Activated CD8-positive, alpha-beta memory T cell treated with anti-CD3 and anti-CD28 coated beads, Interleukin-2, amount 10 ng/mL, durations not matched to agents 7 days and 5 days (primary cell): ENCODE results near the gene KCNQ5. TPM values are rescaled to one million over a fixed set of nuclear protein-coding genes. Genes with fewer than 3 reads are reported as not detected.
"Not testable (repeated sequence)": the region's sequence is repeated elsewhere in the genome, so short reads cannot be mapped to it uniquely, and the experiment has no call there.

Experiments used
- ATAC-seq: fragments of 150-1000 bp; cut with Tn5 transposase; one replicate; pipeline ENCODE4 v1.10.0; 2021; ENCODE audit warnings: moderate library complexity
- CTCF ChIA-PET: fragments of 350-600 bp; sonication (Branson Sonifier 250); formaldehyde crosslinking; loops from one replicate; lab custom pipeline; 2021; ENCODE audit warnings: antibody characterized with exemption; lab: Charles Lee
- DNase-seq: peaks from one replicate; pipeline ENCODE4 v3.0.0-alpha.2; 2020
- H3K27ac Mint-ChIP-seq: one replicate; pipeline ENCODE4 v1.8.0; 2021; ENCODE audit warnings: mild to moderate bottlenecking, mixed read lengths
- H3K27me3 Mint-ChIP-seq: one replicate; pipeline ENCODE4 v1.8.0; 2021; ENCODE audit warnings: mixed read lengths
- H3K36me3 Mint-ChIP-seq: one replicate; pipeline ENCODE4 v1.8.0; 2021; ENCODE audit warnings: mild to moderate bottlenecking, mixed read lengths
- H3K4me1 Mint-ChIP-seq: one replicate; pipeline ENCODE4 v1.8.0; 2021; ENCODE audit warnings: mixed read lengths
- H3K4me3 Mint-ChIP-seq: one replicate; pipeline ENCODE4 v1.8.0; 2021; ENCODE audit warnings: mild to moderate bottlenecking, moderate library complexity, mixed read lengths
- H3K9me3 Mint-ChIP-seq: one replicate; pipeline ENCODE4 v1.8.0; 2022; ENCODE audit warnings: low read depth, mixed read lengths
- total RNA-seq, 2 experiments: library from RNA; stranded (reverse); gene quantifications; one replicate each; pipeline ENCODE4 v1.2.3, GENCODE V29; 2021

KCNQ5 gene
- total RNA-seq = 1 to 10 TPM; 7.2 to 7.8 TPM

DNA sequence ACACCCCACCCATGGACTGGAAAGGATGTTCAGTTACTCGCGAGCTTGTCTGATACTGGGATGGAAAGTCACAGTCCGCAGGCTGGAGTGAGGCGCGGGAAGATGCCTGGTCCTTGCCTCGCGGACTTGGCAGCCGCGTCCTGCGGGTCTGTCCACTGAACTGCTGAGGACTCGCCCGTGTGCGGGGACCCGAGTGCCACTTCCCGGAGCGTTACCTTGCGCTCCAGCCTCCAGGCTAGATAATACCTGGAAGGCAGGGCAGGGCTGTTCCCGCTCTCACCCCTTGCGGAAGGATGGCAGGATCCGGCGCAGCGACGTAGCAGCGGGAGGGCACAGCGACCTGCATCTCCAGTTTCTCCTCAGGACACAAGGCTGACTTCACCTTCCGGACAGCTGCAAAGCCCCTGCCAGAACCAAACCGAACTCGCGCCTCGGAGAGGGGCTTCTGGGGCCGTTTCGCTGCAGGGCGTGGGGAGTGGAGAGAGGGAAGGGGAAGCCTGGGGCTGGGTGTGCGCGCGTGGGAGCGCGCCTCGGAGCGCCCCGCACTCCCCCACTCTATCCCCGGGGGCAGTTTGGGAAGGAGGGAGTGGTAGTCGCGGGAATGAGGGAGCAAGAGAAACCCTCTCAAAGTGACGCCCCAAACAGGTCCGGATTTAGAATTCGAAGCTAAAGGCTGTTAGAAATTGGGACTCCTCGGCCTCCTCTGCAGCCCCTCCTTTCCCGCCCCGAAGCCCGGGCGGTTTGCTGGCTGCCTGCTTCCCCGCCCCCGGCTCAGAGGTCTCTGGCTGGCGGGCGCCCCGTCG, at the start of gene KCNQ5:
TSS of gene KCNQ5 (plus strand) at position 774 of the 803 bp plus-strand sequence.
- Mint-ChIP-seq H3K27me3 (peaks cover 29% of the 10 kb centered on the region), H3K9me3 (no peaks in the 10 kb centered on the region), H3K4me3 (peak within 1 kb of the TSS; percentile 82), H3K36me3 (peaks cover 5% of the 10 kb centered on the region), H3K27ac (peak within 1 kb of the TSS; percentile 88), H3K4me1 (peaks cover 55% of the 10 kb centered on the region)
- DNase-seq (peak; percentile 46), ATAC-seq (peak; percentile 7)
- CTCF ChIA-PET = interaction anchor here (1.3 to 5.9 kb wide), 7 partner anchors 131 to 1031 kb away, joined by 3 to 64 read pairs (median 3); no protein-coding TSS in a partner anchor

DNA sequence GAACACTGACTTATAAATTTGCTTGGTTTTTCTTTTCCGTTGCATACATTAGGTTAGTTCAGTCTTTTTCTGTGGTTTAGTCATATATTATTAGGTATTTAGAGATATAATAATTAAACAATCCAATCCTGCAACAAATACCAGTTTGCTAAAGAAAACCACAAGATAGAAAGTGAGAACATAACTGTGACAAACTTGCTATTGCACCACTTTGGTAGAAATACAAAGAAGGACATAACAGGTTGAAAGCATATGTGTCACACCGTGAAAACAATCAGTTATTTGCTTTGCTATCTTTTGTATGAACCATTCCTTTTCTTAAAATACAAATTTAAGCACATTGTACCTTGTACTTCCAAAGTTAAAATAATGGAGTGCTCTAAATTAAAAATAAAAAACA, 42.0 kb upstream of the KCNQ5 start:
- Mint-ChIP-seq H3K9me3 (no peaks in the 10 kb centered on the region), H3K36me3 (no peaks in the 10 kb centered on the region), H3K4me3 (no peak overlapping the region), H3K4me1 (peaks cover 2% of the 10 kb centered on the region), H3K27ac (no peak overlapping the region), H3K27me3 (peaks cover 3% of the 10 kb centered on the region)
- ATAC-seq (no peak), DNase-seq (no peak)
- CTCF ChIA-PET = interaction anchor here (1.3 kb wide), 2 partner anchors 13 to 550 kb away, joined by 4 read pairs; no protein-coding TSS in a partner anchor

DNA sequence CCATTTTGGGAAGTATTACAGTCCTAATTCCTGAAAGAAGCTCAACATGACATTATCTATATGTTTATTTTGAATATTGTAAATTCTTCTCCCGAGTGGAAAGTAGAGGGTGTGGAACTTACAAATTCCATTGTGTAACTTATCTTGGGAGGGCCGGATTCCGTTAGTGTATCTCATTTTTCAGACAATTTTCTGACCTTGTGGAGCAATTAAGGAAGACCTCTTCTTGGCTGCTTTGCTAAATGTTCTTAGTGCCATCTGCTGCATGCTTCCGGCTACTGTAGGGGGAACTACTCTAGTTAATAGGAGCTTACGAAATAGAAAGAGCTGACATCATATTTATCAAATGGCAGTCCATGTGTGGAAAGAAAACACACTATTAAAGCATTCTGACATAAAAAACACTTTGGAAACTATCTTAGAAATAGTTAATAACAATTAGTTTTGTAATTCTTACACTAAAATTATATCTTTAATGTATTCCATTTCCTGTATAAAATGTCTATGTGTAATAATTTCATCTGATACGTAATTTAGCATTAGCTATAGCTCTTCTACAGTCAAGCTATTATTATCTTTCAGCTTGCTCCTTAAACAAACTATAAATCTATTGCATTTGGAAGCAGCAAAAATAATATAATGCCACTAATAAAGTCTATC, 41.5 kb upstream of the KCNQ5 start:
- Mint-ChIP-seq H3K27me3 (peaks cover 3% of the 10 kb centered on the region), H3K9me3 (no peaks in the 10 kb centered on the region), H3K4me1 (peaks cover 2% of the 10 kb centered on the region), H3K4me3 (no peak overlapping the region), H3K36me3 (no peaks in the 10 kb centered on the region), H3K27ac (no peak overlapping the region)
- CTCF ChIA-PET = interaction anchor here (0.7 to 1.3 kb wide), 4 partner anchors 13 to 549 kb away, joined by 3 to 4 read pairs (median 4); no protein-coding TSS in a partner anchor
- ATAC-seq = peak; percentile 42
- DNase-seq = no peak

DNA sequence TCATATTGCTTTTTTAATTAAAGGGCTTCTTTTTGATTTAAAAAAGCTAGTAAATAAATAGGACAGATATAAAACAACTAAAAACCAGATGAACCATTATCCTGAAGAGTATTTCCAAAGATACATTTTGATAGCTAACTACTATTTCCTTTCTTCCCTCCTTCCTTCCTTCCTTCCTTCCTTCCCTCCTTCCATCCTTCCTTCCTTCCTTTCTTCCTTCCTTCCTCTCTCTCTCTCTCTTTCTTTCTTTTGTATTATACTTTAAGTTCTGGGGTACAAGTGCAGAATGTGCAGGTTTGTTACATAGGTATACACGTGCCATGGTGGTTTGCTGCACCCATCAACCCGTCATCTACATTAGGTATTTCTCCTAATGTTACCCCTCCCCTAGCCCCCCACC, 40.9 kb upstream of the KCNQ5 start:
- not testable (repeated sequence) for ATAC-seq, H3K27me3 Mint-ChIP-seq, H3K9me3 Mint-ChIP-seq, H3K27ac Mint-ChIP-seq, H3K4me1 Mint-ChIP-seq, DNase-seq, H3K4me3 Mint-ChIP-seq, H3K36me3 Mint-ChIP-seq
- CTCF ChIA-PET = interaction anchor here (0.7 to 1.3 kb wide), 4 partner anchors 14 to 549 kb away, joined by 3 to 4 read pairs (median 4); no protein-coding TSS in a partner anchor

DNA sequence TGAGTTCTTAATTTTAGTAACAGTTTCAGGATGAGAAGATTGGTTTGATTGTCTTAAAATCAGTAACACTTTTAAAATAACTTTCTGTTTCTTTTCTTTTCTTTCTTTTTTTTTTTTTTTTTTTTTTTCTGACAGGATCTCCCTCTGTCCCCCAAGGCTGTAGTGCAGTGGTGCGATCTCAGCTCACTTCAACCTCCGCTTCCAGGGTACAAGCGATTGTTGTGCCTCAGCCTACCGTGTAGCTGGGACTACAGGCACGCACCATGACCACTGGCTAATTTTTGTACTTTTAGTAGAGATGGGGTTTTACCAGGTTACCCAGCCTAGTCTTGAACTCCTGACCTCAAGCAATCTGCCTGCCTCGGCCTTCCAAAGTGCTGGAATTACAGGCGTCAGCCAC, 33.7 kb upstream of the KCNQ5 start:
- Mint-ChIP-seq H3K36me3 (no peaks in the 10 kb centered on the region), H3K4me1 (peaks cover 16% of the 10 kb centered on the region), H3K9me3 (no peaks in the 10 kb centered on the region), H3K4me3 (no peak overlapping the region), H3K27ac (no peak overlapping the region), H3K27me3 (no peaks in the 10 kb centered on the region)
- peak; percentile 16 for ATAC-seq
- CTCF ChIA-PET = interaction anchor here (0.7 to 1.5 kb wide), 3 partner anchors 28 to 176 kb away, joined by 3 to 4 read pairs (median 4); no protein-coding TSS in a partner anchor
- no peak for DNase-seq

DNA sequence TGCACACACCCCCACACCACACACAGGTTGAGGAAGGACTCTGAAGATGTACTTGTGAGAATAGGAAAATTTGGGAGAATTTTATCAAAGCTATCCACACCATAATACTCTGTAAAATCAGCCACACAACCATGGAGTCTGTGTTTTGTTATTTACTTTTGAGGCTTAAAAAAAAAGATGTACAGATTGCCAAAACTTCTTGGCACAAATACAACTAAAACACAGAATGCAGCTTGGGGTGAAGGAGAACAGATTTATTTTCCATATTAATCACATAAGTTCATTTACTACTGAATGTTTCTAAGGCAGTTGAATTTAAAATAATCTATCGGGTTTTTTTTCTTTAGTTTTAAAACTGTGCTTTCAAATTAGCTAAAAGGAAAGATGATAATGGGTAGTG, 32.8 kb upstream of the KCNQ5 start:
- Mint-ChIP-seq H3K4me3 (no peak overlapping the region), H3K27ac (no peak overlapping the region), H3K36me3 (no peaks in the 10 kb centered on the region), H3K9me3 (no peaks in the 10 kb centered on the region), H3K27me3 (peaks cover 3% of the 10 kb centered on the region), H3K4me1 (peaks cover 16% of the 10 kb centered on the region)
- no peak for DNase-seq
- no peak for ATAC-seq
- CTCF ChIA-PET = interaction anchor here (0.7 to 1.5 kb wide), 4 partner anchors 13 to 541 kb away, joined by 3 to 4 read pairs (median 3); no protein-coding TSS in a partner anchor

DNA sequence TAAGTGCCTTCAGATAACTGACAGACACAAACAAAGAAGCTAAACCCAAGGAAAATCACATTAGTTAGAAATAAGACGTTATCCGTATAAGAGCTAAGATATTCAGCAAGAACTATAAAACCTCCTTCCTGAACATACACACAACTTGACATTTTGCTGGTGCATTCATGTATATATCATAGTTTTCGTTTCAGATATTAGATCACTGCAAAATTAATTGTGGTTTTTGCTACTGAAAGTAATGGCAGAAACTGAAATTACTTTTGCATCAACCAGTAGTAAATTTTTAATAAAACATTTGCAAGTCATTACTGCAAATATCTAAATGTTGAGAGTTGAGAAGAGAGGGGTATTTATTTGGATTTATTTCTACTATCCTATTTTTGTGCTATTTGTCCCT, 26.1 kb upstream of the KCNQ5 start:
- CTCF ChIA-PET = no interaction called here
- no peak overlapping the region for H3K27ac Mint-ChIP-seq
- no peak for ATAC-seq

DNA sequence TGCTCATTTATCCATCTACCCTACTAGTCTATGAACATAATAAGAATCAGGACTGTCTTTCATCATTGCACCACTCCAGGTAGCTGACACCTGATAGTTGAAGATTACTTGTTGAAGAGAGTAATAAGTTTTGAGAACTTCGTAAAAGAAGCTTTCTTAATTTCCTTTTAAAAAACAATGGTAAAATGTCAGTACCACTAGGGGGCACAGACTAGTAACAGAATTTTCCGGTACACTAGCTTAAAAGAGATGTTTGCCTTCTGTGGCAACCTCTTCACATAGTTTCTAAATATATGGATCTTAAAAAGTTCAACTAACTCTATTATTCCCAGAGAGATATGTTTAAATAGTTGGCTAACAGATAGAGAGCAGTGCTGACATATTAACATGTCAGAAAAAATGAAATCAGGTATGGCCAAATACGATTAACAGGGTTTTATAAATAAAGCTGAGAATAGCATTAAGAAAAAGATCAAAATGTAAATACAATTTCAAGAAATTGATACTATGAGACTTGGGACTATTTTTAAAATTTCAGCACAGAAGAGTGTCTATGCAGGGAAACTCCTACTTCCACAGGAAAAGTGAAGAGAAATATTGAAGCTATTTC, 5.4 kb upstream of the KCNQ5 start:
- DNase-seq (no peak), ATAC-seq (no peak)
- peaks cover 18% of the 10 kb centered on the region for H3K27me3 Mint-ChIP-seq
- H3K4me3 Mint-ChIP-seq = no peak overlapping the region
- peaks cover 29% of the 10 kb centered on the region for H3K4me1 Mint-ChIP-seq
- H3K27ac Mint-ChIP-seq = no peak overlapping the region
- peaks cover 3% of the 10 kb centered on the region for H3K36me3 Mint-ChIP-seq
- no peaks in the 10 kb centered on the region for H3K9me3 Mint-ChIP-seq
- CTCF ChIA-PET = interaction anchor here (0.7 to 4.3 kb wide), 25 partner anchors 9 to 772 kb away, joined by 3 to 77 read pairs (median 3); no protein-coding TSS in a partner anchor

More for the DNA sequence above, 26.1 kb upstream of the KCNQ5 start:
- no peak for DNase-seq
- H3K4me3 Mint-ChIP-seq = no peak overlapping the region
- no peaks in the 10 kb centered on the region for H3K36me3 Mint-ChIP-seq
- peaks cover 2% of the 10 kb centered on the region for H3K4me1 Mint-ChIP-seq
- no peaks in the 10 kb centered on the region for H3K9me3 Mint-ChIP-seq
- H3K27me3 Mint-ChIP-seq = peaks cover 26% of the 10 kb centered on the region

DNA sequence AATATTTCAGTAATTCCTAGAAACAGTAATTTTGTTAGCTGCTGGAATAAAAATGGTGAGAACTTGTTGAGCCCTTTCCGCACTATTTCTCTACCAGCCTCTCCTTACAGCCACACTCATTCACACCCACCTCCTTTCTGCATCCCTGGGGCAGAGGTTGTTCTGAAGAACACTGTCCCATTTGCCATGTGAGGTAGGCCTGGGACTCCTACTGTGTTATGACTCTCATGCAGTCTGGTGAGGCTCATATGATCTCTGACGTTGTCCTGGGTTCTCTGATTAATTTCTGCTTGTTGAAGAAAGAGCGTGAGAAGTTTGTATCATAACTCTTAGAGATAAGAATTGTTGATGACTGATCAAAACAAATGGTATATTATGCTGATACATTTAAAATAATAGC, 4.1 kb upstream of the KCNQ5 start:
- Mint-ChIP-seq H3K27me3 (peaks cover 20% of the 10 kb centered on the region), H3K36me3 (peaks cover 3% of the 10 kb centered on the region), H3K27ac (no peak overlapping the region), H3K4me1 (peaks cover 31% of the 10 kb centered on the region), H3K9me3 (no peaks in the 10 kb centered on the region), H3K4me3 (no peak overlapping the region)
- CTCF ChIA-PET = interaction anchor here (1.0 to 5.9 kb wide), 5 partner anchors 205 to 517 kb away, joined by 3 to 77 read pairs (median 17); no protein-coding TSS in a partner anchor
- DNase-seq (no peak), ATAC-seq (no peak)

DNA sequence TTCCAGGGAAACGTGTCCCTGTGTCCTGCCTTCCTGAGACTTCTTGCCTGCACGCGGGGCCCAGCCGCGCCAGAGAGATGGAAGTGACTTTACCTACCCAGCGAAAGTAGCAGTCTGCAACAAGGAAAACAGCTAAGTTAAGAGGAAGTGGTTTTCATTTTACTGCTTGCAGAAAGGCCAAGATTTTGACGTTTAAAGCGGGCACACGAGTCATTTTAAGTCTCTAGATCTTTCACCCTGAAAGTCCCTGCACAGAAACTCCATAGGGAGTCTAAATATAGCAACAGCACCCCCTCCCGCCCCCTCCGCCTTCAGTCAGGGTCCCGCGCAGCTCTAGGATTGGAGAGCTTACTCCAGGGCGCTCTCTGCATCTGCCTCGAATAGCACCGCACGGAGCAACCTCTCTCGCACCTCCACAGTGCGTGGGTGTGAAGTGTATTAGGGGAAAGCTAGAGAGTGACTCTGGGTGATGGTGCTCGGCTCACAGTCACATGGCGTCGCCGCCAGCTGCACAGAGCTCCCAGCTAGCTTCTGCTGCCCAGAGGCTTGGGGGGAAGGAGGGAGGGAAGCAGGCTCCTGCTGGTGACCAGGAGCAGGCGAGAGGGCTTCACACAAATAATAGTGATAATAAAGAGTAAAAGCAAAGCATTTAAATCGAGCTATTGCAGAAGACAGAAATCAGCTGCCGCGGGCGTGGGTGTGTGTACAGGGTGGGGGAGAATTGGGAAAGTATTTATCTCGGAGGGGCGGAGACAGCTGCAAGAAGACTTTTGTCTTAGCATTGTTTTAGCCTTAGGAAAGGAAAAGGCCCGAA, 1.8 kb upstream of the KCNQ5 start:
- ATAC-seq (peak; percentile 56), DNase-seq (peak; percentile 79)
- Mint-ChIP-seq H3K27me3 (peaks cover 32% of the 10 kb centered on the region), H3K27ac (peak overlapping the region; percentile 84), H3K9me3 (no peaks in the 10 kb centered on the region), H3K4me3 (peak overlapping the region; percentile 82), H3K4me1 (peaks cover 43% of the 10 kb centered on the region), H3K36me3 (peaks cover 3% of the 10 kb centered on the region)
- CTCF ChIA-PET = interaction anchor here (0.7 to 5.9 kb wide), 9 partner anchors 9 to 707 kb away, joined by 3 to 64 read pairs (median 3); no protein-coding TSS in a partner anchor

DNA sequence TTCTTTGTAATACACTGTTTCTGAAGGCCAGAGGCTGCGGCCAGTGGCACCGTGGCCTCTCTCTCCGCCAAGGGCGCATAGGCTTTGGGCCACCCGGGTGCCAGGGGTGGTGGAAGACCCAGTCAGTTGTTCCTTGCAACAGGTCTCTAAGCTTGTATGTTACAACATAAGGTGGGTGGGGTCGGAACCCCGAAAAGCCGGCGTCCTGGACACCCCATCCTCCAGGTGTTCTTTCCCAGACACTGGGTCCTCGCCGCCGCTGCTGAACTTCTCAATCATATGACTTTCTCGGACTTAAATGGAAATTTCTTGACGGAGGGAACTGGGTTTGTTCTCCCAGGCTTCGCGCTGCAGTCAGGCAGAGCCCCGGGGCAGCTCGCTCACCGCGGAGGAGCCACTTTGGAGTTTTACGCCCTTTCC, 983 bp upstream of the KCNQ5 start:
- no peaks in the 10 kb centered on the region for H3K9me3 Mint-ChIP-seq
- peaks cover 50% of the 10 kb centered on the region for H3K4me1 Mint-ChIP-seq
- peak overlapping the region; percentile 82 for H3K4me3 Mint-ChIP-seq
- DNase-seq (no peak), ATAC-seq (no peak)
- peak overlapping the region; percentile 84 for H3K27ac Mint-ChIP-seq
- H3K36me3 Mint-ChIP-seq = peaks cover 3% of the 10 kb centered on the region
- peaks cover 29% of the 10 kb centered on the region for H3K27me3 Mint-ChIP-seq
- CTCF ChIA-PET = interaction anchor here (1.6 to 5.9 kb wide), 3 partner anchors 209 to 509 kb away, joined by 3 to 64 read pairs (median 8); no protein-coding TSS in a partner anchor
